Measurements from ENCODE around the gene CLIP1.
"Not testable (repeated sequence)": the region's sequence is repeated elsewhere in the genome, so short reads cannot be mapped to it uniquely, and the experiment has no call there.

The CLIP1 gene

DNA sequence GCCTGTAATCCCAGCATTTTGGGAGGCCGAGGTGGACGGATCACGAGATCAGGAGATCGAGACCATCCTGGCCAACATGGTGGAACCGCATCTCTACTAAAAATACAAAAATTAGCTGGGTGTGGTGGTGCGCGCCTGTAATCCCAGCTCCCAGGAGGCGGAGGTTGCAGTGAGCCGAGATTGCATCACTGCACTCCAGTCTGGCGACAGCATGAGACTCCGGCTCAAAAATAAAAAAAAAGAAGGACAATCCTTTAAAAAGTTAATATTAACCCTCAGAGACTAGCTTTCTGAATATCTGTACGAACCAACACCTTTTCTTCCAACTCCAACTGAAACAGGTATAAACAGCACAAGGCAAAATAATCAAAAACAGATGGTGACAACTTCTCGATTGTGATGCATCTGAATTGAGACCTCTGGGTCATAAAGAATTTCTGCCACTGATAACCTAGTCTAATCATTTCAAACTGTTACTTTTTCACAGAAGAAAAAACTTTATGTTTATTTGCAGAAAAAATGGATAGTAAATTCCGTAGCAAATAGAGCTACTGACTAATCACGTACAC is 27.8 kb downstream of the CLIP1 start:
- DNase-seq, result no peak

DNA sequence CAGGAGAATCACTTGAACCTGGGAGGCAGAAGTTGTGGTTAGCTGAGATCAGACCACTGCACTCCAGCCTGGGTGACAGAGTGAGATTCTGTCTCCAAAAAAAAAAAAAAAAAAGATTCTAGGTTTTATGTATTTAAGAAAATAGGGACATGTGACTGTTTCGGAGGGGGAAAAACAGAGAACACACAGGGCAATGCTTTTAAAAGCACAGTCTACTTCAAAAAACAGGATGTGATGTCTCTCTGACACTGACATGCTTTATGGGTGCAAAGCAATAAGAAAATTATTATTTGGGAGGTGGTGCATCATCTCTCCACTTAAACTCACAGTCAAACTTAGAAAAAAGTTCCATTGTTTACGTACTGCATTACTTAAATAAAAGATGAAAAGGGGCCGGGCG is 28.7 kb downstream of the CLIP1 start:
- no peak for DNase-seq

DNA sequence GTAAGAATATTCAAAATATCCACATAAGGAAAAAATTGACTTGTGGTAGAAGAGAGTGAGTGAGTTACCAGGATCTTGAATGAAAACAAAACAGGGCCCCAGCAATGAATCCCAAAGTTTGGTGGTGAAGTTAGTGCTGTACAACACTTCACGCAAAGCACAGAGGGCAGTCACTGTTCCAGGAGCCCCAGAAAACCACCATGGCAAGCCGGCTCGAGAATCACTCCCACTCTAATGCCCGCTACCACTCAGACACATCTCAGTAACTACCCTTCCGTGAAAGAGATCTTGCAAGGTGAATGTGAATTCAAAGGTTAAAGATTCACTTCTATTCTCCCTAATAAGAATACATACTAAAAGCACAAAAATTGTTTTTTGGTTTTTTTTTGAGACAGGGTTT is 30.1 kb downstream of the CLIP1 start:
- no peak for DNase-seq

DNA sequence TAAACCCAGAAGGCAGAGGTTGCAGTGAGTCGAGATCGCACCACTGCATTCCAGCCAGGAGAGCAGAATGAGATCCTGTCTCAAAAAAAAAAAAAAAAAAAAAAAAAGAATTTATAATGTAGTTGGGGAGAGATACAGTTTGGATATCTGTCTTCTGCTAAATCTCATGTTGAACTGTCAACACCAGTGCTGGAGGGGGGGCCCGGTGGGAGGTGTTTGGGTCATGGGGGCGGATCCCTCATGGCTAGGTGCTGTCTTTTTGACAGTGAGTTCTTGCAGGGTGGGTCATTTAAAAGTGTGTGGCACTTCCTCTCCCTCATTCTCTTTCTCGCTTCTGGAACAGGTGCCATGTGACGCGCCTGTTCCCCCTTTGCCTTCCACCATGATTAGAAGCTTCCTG is 32.8 kb downstream of the CLIP1 start:
- DNase-seq, result no peak

DNA sequence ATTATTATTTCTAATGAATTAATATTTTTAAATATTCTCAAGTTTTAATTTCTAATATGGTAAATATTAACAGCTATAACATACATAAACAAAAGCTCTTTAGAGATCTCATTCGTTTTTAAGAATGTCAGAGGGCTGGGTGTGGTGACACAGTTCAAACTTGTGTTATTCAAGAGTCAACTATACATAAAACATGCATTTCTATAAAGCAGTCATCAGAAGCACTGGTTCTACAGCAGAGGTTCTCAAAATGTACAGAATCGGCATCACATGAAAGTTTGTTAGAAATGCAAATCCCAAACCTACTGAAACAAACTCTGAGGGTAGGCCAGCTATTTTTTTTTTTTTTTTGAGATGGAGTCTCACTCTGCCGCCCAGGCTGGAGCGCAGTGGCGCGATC is 34.6 kb downstream of the CLIP1 start:
- no peak for DNase-seq

DNA sequence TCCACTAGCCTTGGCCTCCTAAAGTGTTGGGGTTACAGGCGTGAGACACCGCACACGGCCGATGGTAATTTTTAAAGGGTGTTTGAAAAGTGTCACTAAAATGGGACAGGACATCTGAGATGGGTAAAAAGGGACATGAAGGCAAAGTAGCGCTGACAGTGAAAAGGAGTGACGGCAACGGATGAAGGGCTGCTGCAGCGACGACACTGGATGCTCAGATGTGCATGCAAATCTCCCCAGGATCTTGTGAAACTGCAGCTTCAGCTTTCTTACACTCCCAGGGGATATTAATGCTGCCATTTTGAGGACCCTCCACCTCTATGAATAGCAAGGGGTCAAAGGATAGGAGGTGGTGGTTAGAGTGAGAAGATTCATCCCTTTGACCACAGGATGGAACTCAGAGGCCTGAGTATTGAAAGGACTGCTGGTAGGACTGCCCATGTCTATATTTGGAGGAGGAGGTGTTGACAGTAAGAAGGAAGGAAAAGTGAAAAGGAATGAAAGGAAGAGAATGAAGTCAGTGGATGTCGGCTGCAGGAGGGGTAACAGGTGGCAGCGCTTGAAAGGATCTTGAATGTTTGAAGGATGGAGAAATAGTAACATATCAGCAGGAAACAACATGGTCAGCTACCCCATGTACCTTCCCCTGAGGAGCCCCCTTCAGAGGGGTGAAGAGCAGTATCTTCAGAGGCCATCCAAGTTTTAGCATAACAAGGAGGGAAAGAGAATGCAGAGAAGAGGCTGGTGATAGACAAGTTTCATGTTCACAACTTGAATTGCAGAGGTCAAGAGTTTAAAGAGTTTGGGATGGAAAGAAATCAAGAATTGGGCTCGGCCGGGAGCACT is 37.1 kb downstream of the CLIP1 start:
- no peak for DNase-seq

DNA sequence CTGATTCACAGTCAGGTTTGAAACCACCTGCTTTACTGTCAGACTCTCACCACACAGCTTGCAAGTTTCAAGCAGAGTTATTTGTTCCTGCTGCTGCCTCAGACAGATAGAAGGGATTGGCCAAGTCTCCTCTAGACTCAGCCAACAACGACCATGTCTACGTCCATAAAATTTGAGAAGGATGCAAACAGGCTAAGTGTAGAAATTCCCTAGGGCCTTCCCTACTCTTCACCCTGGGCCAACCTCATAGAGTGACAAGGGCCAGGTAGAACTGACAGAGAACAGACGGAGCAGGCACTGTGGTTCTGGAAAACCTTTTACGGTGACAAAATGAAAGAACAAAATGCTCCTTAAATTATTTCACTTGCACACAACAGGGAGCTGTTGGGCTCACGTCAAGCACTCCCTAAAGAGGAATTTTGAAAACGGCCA is 39.5 kb downstream of the CLIP1 start:
- no peak for DNase-seq

DNA sequence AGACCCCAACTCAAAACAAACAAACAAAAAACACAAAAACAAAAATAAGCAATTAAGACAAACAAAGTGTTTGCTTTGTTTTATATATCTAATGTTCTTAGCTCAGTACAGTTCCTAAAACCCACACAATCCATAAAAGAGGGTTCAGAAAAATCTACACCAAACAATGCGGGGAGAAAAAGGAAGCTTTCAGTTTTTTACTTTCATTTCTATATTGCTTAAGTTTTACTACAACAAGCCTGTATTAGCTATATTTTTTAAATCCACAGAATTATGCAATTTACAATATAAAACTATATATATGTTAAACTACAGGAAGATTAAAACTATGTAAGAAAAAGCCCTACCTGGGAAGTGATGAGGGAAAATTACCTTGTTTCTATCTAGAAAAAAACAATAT is 41.4 kb downstream of the CLIP1 start:
- no peak for DNase-seq

DNA sequence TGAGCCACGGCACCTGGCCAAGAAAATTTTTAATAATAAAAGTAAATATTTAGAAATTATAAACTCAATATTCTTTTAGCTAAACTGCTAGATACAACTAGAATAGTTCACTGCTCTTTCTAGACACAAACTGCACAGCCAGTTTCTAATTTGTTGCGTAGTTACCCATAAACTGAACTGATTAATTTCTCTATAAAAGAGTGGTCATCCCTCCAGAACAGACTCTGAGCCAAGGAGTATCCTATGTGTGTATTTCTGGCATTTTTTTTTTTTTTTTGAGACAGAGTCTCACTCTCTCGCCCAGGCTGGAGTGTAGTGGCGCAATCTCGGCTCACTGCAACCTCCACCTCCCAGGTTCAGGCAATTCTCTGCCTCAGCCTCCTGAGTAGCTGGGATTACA is 45.7 kb downstream of the CLIP1 start:
- not testable (repeated sequence) for DNase-seq

DNA sequence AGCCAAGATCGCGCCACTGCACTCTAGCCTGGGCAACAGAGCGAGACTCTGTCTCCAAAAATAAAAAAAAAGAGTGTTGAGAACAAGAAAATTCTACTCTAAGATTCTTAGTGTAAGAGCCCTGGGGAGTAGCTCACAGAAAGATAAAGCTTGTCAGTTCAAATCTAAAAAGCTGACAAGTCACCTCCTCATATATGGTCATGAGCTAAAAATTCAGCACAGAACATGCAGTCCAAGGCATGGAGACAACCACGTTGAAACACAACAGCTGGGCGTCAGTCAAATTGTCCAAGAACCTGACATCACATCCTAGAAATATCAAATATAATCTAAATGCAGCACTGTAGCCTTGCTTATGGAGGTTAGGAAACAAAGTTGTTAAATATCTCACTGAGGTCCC is 47.8 kb downstream of the CLIP1 start:
- DNase-seq, result no peak

DNA sequence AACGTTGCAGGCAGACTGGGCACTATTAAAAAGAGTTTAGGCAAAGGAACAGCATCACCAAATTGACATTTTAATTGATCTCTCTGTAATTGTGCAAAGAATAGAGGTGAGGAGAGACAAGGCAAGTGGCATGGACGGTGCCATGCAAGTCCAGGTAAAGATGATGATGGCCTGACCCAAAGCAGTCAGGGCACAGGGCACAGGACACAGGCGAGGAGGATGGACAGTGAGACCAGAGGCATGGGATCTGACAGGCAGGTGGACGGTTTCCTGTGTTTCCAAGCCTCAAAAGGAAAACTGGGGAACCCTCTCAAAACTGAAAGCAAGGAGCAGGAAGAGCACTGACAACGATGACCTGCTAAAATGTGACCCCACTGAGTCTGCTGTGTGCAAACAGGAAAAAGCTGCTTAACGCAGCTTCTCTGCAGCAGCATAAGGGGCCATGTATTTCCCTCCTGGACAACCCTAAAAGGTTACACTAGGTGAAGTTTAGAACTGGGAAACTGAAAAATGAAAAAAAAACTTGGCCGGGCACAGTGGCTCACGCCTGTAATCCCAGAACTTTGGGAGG is 50.9 kb downstream of the CLIP1 start:
- no peak for DNase-seq

DNA sequence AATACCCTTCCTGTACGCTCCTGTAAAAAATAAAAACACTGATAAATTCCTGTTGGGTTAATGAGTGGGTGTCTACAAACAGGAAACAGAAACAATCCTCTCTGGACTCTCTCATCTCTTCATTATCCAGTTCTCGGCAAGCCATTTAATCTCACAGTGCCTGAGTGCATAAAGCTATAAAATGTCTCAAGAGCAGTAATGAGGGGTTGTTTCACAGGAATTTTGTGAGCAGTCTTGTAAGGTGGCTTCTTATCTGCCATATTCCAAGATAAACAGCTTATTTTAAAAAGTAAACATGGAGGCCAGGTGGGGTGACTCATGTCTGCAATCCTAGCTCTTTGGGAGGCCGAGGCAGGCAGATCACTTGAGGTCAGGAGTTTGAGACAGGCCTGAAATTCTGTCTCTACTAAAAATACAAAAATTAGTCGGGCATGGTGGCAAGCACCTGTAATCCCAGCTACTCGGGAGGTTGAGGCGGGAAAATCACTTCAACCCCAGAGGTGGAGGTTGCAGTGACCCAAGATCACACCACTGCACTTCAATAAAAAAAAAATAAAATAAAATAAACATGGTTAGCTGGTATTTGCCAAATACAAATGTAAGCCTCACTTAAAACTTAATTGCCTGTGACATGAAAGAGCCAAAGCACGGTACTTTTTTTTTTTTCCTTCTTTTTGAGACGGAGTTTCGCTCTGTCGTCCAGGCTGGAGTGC is 54.0 kb downstream of the CLIP1 start:
- no peak for DNase-seq

DNA sequence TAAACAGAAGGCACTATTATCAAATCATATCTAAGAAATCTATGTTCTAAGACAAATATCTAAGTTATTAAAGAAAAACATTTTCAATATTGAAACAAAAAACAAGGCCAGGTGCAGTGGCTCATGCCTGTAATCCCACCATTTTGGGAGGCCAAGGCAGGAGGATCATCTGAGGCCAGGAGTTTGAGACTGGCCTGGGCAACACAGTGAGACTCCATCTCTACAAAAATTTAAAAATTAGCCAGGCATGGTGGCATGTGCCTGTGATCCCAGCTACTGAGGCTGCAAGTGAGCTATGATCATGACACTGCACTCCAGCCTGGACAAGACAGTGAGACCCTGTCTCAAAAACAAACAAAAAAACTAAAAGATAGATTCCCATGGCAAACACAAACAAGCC is 54.8 kb downstream of the CLIP1 start:
- not testable (repeated sequence) for DNase-seq

DNA sequence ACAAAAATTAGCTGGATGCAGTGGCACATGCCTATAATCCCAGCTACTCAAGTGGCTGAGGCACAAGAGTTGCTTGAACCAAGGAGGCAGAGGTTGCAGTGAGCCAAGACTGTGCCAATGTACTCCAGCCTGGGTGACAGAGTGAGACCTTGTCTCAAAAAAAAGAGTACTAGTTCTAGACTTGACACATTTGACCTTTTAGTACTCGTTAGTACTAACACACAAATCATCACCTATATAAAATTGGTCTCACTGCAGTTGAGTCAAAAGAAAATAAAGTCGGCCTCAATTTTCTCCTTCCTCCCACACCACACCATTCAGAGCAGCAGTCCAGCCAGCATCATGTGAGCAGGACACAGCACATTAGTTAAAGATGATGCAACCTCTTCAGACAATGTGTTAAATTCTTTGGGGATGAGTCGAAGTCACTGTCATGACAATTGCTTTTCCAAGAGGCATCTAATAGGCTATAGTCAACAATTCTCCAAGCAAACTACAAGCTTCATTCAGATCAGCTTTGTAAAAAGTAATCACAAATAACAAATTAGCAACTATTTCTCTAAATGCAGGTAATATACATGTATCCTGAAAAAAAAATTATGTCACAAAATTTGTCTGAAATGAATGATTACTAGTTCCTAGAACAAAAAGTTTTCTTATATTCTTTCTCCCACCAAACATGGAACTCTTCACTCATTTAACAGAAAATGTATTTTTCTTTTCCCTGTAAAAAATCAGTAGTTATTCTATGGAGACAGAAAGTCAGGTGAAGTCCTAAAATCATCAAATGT is 55.6 kb downstream of the CLIP1 start:
- DNase-seq, result no peak

DNA sequence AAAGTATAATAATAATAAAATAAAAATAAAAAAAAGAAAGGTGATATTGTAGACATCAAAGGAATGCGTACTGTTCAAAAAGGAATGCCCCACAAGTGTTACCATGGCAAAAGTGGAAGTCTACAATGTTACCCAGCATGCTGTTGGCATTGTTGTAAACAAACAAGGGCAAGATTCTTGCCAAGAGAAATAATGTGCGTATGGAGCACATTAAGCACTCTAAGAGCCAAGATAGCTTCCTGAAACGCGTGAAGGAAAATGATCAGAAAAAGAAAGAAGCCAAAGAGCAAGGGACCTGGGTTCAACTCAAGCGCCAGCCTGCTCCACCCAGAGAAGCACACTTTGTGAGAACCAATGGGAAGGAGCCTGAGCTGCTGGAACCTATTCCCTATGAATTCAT is 57.2 kb downstream of the CLIP1 start:
- DNase-seq, result not testable (repeated sequence)

DNA sequence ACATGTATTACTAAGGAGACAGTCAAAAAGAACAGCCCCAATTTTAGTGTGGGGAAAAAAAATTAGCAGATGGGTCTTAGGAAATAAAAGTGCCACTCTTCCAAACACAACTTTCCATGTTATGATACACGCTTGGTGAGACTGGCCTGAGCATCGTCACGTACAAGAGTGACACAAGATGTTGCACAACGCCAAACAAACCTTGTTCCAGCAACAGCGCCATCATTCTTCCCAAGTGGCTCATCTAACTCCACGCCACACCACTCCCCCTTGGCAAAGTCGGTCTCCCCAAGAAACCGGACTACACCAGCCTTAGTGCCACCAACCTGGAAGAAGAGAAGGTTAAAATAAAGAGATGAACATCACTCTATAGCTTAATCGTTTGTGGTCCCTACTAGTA is 58.7 kb downstream of the CLIP1 start:
- DNase-seq, result no peak

DNA sequence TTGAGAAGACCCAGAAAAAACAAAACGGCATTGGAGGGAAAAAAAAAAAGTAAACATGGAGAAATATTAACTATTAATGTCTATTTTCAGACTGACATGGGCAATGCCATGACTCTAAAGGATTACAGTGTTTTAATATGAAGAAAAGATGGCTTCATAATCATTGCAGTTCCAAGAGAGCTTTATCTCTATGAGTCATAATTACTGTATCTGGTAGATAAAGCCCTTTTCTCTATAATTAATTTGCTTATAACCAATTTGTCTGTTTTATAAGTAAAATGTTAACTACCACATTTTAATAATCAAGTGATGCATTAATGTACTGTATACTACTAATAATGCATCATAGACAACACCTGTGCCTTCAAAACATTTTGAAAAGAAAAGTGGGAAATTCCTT is 59.7 kb downstream of the CLIP1 start:
- DNase-seq, result no peak

DNA sequence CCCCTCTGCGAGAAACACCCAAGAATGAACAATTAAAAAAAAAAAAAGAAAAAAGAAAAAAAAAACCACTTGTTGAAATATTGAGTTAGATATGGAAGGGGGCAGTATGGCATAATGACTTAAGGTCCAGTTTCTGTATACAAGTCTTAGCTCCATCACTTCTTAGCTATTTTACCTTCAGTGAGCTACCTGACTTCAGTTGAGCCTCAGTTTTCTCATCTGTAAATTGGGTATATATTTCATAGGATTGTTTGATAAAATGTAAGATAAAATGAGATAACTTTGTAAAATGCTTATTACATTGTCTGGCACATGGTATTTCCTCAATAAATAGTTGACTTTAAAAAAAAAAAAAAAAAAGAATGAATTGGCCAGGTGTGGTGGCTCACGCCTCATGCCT is 64.1 kb downstream of the CLIP1 start:
- not testable (repeated sequence) for DNase-seq

DNA sequence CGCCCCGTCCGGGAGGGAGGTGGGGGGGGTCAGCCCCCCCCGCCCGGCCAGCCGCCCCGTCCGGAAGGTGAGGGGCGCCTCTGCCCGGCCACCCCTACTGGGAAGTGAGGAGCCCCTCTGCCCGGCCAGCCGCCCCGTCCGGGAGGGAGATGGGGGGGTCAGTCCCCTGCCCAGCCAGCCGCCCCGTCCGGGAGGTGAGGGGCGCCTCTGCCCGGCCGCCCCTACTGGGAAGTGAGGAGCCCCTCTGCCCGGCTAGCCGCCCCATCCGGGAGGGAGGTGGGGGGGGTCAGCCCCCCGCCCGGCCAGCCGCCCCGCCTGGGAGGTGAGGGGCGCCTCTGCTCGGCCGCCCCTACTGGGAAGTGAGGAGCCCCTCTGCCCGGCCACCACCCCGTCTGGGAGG is 64.9 kb downstream of the CLIP1 start:
- DNase-seq, result not testable (repeated sequence)

DNA sequence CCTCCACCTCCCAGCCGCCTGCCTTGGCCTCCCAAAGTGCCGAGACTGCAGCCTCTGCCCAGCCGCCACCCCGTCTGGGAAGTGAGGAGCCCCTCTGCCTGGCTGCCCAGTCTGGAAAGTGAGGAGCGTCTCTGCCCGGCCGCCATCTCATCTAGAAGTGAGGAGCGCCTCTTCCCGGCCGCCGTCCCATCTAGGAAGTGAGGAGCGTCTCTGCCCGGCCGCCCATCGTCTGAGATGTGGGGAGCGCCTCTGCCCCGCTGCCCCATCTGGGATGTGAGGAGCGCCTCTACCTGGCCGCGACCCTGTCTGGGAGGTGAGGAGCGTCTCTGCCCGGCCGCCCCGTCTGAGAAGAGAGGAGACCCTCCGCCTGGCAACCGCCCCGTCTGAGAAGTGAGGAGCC is 65.5 kb downstream of the CLIP1 start:
- DNase-seq, result not testable (repeated sequence)

DNA sequence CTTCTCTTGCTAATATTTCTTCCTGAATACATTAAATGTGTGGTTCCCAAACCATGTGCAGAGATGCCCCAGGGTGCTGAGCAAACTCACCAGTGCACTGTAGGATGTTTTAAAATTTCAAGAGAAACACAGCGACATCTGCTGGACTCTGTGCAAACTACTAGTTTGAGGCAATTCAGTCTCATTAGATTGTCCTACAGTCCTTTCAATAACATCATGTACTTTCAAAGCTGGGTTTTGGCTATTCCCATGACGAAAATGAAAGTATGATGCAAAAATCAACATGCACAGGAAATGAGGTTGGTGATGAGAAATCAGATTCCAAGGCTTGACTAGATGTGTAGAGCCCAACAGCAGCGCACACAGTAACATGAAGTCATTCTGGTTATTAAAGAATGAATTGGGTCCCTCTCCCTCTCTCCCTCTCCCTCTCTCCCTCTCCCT is 66.3 kb downstream of the CLIP1 start:
- DNase-seq, result peak; percentile 54

DNA sequence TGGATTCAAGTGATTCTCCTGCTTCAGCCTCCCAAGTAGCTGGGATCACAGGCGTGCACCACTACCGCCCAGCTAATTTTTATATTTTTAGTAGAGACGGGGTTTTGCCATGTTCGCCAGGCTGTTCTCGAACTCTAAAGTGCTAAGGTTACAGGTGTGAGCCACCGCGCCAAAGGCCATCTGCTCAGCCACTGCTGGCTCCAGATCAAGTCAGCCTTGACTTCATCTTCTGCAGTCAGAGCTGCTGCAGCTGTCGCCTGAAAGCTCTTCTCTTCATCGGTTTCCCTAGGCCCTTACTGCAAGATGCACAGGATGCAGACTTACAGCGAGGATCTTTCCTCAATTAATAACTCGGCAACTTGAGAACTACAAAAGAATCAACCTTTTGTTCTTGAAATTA is 66.8 kb downstream of the CLIP1 start:
- no peak for DNase-seq

Measured in activated gamma-delta T cell treated with Interleukin-2 at 50 U/mL for 16 hours (primary cell).